ENCODE results near the gene TBC1D17. TPM values are rescaled to one million over a fixed set of nuclear protein-coding genes. Genes with fewer than 3 reads are reported as not detected.
A peak's percentile ranks its signal among the peaks of the same experiment; 100 is the strongest.

The TBC1D17 gene
- polyA plus RNA-seq, 3 donors, result 48.3 to 64.2 (median 61.1) TPM

DNA sequence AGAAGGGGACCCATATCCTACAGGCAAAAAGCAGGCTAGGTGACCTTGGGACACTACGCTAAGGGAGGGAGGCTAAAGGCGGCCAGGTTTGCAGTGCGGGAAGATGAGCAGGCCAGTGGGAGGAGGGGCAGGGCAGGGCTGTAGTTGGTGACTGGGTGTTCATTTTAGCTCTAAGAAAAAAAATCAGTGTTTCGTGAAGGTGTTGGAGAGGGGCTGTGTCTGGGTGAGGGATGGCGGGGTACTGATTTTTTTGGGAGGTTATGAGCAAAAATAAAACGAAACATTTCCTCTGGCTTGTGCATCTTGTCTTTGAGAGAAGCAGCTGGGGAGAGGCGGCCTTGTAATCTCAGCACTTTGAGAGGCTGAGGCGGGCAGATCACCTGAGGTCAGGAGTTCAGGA, 56.1 kb downstream of the TBC1D17 start:
- no peak for DNase-seq

DNA sequence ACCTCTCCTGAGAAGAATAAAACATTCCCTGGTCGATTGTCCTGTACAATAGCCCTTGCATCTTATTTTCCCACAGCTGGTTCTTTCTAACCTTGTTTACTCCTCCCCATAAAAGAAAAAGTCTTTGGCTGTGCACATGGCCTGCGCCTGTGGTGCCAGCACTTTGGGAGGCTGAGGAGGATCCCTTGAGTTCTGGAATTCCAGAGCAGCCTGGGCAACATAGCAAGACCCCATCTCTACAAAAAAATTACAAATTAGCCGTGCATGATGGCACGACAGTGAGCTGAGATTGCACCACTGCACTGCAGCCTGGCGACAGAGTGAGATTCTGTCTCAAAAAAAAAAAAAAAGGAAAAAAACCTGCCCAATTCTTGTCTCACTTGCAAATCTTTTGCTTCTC, 59.0 kb downstream of the TBC1D17 start:
- no peak for DNase-seq

GRCh38 chr19:49937750-49938381, 60.4 kb downstream of the TBC1D17 start:
- DNase-seq, result peak; percentile 73

Other genes starting within 250 kb of the TBC1D17 start
- 10 to 100 TPM; 25.8 to 31.9 (median 31.6) TPM for gene RRAS, start 237.6 kb upstream of the TBC1D17 start, polyA plus RNA-seq (ENCODE audit: insufficient read length in 3 of 3)
- 10 to 100 TPM; 36.6 to 45.7 (median 45.0) TPM for gene SCAF1, start 235.5 kb upstream of the TBC1D17 start, polyA plus RNA-seq (ENCODE audit: insufficient read length in 3 of 3)
- gene IRF3, start 211.8 kb upstream of the TBC1D17 start, polyA plus RNA-seq (ENCODE audit: insufficient read length in 3 of 3), result 10 to 100 TPM; 55.6 to 74.3 (median 68.3) TPM
- gene BCL2L12, start 211.8 kb upstream of the TBC1D17 start, polyA plus RNA-seq (ENCODE audit: insufficient read length in 3 of 3), result 10 to 100 TPM; 30.7 to 39.6 (median 31.5) TPM
- gene PRMT1, start 200.4 kb upstream of the TBC1D17 start, polyA plus RNA-seq (ENCODE audit: insufficient read length in 3 of 3), result 100 to 1,000 TPM; 239 to 257 (median 241) TPM
- gene ADM5, start 188.1 kb upstream of the TBC1D17 start, polyA plus RNA-seq (ENCODE audit: insufficient read length in 3 of 3), result 1 to 10 TPM; 1.3 to 2.3 (median 2.1) TPM
- 10 to 100 TPM; 11.2 to 13.6 (median 11.6) TPM for gene CPT1C, start 186.6 kb upstream of the TBC1D17 start, polyA plus RNA-seq (ENCODE audit: insufficient read length in 3 of 3)
- gene TSKS, start 114.4 kb upstream of the TBC1D17 start, polyA plus RNA-seq (ENCODE audit: insufficient read length in 3 of 3), result under 1 TPM in 2 of 3 donors, not detected in 1; 0.06 to 0.16 TPM
- 10 to 100 TPM; 58.7 to 71.5 (median 68.4) TPM for gene AP2A1, start 110.7 kb upstream of the TBC1D17 start, polyA plus RNA-seq (ENCODE audit: insufficient read length in 3 of 3)
- gene FUZ, start 64.4 kb upstream of the TBC1D17 start, polyA plus RNA-seq (ENCODE audit: insufficient read length in 3 of 3), result 10 to 100 TPM; 35.3 to 45.3 (median 42.9) TPM
- 10 to 100 TPM; 70.0 to 77.3 (median 75.0) TPM for gene MED25, start 59.4 kb upstream of the TBC1D17 start, polyA plus RNA-seq (ENCODE audit: insufficient read length in 3 of 3)
- gene PTOV1, start 26.5 kb upstream of the TBC1D17 start, polyA plus RNA-seq (ENCODE audit: insufficient read length in 3 of 3), result 100 to 1,000 TPM; 351 to 386 (median 360) TPM
- gene PNKP, start 10.1 kb upstream of the TBC1D17 start, polyA plus RNA-seq (ENCODE audit: insufficient read length in 3 of 3), result 10 to 100 TPM; 57.0 to 83.3 (median 81.4) TPM
- 10 to 100 TPM; 36.1 to 46.8 (median 42.8) TPM for gene AKT1S1, start 347 bp upstream of the TBC1D17 start, polyA plus RNA-seq (ENCODE audit: insufficient read length in 3 of 3)
- gene IL4I1, start 19.2 kb downstream of the TBC1D17 start, polyA plus RNA-seq (ENCODE audit: insufficient read length in 3 of 3), result 1 to 10 TPM; 2.7 to 3.6 (median 3.1) TPM
- gene ATF5, start 51.5 kb downstream of the TBC1D17 start, polyA plus RNA-seq (ENCODE audit: insufficient read length in 3 of 3), result 10 to 100 TPM; 26.0 to 28.5 (median 28.2) TPM
- 10 to 100 TPM; 65.8 to 80.2 (median 70.8) TPM for gene NUP62, start 51.8 kb downstream of the TBC1D17 start, polyA plus RNA-seq (ENCODE audit: insufficient read length in 3 of 3)
- 1 to 10 TPM; 3.2 to 5.5 (median 4.5) TPM for gene SIGLEC11, start 83.5 kb downstream of the TBC1D17 start, polyA plus RNA-seq (ENCODE audit: insufficient read length in 3 of 3)
- 10 to 100 TPM; 49.7 to 55.3 (median 53.1) TPM for gene VRK3, start 147.7 kb downstream of the TBC1D17 start, polyA plus RNA-seq (ENCODE audit: insufficient read length in 3 of 3)
- 10 to 100 TPM; 15.4 to 19.1 (median 18.7) TPM for gene ZNF473, start 148.3 kb downstream of the TBC1D17 start, polyA plus RNA-seq (ENCODE audit: insufficient read length in 3 of 3)